Ureter (tissue), 1 donor: ENCODE measurements around the gene IQSEC2. TPM values are rescaled to one million over a fixed set of nuclear protein-coding genes. Genes with fewer than 3 reads are reported as not detected.

Experiments
- DNase-seq: peaks from one replicate; pipeline ENCODE4 v3.0.0-alpha.2; 2020; ENCODE audit warnings: low spot score
- total RNA-seq: library from RNA; stranded (reverse); gene quantifications from one replicate; pipeline ENCODE4 v1.2.4, GENCODE V29; 2023
- donor health status: DM: yes; HTN: yes; CAD: no.

IQSEC2 gene
- total RNA-seq, 1 donor from 2014 or later: 31.7 TPM

- DNase-seq: no peak
Observed at GRCh38 chrX:53244610-53245009, 36.8 kb downstream of the IQSEC2 start.

DNA sequence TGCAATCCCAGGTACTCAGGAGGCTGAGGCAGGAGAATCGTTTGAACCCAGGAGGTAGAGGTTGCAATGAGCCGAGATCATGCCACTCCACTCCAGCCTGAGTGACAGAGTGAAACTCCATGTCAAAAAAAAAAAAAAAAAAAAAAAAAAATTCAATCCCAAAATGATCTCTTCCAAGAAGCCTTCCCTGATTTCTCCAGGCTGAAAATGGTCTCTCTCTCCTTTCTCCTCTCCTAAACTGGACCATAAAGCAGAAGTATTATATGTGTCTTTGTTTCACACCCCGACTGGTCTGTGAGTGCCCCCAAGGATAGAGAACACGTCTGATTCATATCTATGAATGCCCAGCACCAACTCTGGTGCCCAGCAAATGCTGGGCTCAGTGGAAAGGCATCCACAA, 39.1 kb downstream of the IQSEC2 start:
- DNase-seq: no peak

DNA sequence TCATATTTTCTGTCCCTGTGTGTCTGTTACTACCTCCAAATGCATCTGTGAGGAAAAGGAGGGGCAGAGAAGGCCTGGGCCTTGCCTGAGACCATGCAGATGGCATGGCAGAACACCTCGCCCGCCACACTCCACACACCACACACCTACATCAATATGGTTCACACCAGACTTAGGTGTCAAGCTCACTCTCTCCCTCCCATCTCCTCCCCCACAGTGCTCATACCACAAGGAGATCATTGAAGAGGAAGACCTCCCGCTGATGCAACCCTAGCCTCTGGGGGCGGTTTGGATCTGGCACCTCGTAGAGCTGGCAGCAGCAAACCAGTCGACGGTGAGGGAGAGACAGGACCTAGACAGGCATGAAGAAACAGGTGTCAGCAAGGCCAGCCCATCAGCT, 39.8 kb downstream of the IQSEC2 start:
- DNase-seq: no peak

DNA sequence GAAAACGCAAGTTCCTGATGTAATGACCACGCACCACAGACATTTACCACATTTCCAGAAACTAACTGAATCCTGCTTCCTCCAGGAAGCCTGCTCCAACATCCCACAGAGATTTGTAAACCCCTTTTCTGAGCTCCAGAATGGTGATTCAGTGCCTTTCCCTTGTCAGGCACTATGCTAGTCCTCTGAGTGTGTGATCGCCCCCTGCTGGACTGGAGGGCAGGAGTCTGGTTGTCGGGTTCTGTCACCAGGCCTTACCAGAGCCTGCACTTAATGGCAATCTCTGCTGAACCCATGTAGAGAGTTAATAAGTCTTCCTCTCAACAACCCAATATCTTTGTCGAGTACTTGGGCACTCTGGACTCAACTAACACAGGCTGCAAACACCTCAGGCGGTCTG, 41.9 kb downstream of the IQSEC2 start:
- DNase-seq: no peak

GRCh38 chrX:53237056-53237455, 44.3 kb downstream of the IQSEC2 start:
- no peak for DNase-seq

DNA sequence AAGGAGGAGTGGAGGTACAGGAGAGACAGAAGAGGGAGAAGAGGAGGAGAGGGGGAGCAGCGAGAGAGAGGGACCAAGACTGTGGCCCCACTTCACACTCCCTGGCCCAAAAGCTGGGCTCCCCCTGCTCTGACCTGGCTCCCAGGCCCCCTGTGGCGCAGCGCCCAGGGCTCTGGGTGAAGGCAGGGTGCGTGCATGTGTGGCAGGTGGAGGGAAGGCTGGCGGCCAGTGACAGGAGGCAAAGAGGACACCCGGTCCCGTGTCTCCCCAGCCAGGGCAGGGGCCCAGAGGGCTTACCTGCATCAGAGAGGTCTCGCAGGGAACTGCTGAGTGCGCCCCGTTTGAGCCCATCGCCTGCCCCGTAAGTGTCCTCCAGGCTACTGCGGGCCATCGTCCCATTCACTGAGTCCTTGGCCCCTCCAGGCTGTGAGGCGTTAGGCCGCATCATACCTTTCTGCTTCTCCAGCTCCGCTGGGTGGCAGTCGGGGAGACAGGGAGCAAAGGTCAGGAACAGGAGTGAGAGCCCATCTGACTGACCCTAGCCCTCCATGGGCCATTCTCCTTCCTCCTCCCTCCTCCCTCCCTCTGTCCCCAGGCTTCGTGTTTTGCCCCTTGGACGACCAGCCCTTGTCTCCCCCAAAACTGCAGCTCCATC, 45.2 kb downstream of the IQSEC2 start:
- DNase-seq: no peak

DNA sequence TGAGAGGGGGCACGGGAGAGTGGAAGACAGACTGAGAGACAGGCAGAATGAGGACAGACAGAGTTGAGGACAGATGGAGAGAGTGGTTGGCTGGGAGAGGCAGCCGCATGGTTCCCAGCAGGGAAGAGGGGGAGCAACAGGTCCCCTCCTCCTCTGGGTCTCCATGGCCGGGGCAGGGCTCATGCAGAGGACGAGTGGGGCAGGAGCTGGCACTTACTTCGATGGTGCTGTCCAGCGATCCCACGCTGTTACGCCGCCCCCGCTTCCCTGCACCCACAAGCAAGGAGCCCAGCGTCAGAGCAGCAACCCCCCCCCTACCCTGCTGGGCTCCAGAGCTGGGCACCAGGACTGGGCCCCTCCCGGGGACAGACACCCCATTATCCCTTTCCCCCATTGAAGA, 45.8 kb downstream of the IQSEC2 start:
- no peak for DNase-seq

- DNase-seq: no peak
Observed at GRCh38 chrX:53234484-53234883, 46.9 kb downstream of the IQSEC2 start.

GRCh38 chrX:53233536-53233935, 47.8 kb downstream of the IQSEC2 start:
- DNase-seq: no peak

GRCh38 chrX:53230116-53230515, 51.3 kb downstream of the IQSEC2 start:
- DNase-seq: no peak

DNA sequence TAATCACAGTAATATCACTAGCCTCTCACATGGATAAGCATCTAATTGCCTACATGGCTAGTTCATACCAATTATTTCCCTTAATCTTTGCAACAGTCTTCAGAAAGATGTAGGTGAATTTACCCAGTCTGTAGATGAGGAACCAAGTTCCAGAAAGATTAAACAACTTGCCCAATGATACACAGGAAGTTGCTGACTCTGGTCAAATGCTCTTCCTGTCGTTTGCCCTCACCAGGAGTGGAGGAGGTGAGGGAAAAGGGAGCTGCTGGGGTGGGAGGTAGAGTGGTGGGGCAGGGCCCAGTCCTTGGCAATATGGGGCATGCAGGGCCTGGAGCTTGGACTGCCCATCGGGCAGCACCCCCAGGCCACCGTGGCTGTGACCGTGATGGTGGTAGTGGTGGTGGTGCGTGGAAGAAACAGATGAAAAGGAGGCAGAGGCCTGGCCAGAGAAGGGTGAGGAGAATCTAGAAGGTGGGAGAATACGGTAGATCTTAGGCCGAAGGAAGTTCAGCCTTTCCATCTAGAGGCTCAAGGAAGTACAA, 54.1 kb downstream of the IQSEC2 start:
- DNase-seq: no peak

GRCh38 chrX:53224860-53225797, 56.3 kb downstream of the IQSEC2 start, which contains the start of gene KDM5C:
KDM5C (minus strand) TSS chrX:53225207; CDS start chrX:53224889, 318 bp downstream.
- peak; percentile 95 for DNase-seq

DNA sequence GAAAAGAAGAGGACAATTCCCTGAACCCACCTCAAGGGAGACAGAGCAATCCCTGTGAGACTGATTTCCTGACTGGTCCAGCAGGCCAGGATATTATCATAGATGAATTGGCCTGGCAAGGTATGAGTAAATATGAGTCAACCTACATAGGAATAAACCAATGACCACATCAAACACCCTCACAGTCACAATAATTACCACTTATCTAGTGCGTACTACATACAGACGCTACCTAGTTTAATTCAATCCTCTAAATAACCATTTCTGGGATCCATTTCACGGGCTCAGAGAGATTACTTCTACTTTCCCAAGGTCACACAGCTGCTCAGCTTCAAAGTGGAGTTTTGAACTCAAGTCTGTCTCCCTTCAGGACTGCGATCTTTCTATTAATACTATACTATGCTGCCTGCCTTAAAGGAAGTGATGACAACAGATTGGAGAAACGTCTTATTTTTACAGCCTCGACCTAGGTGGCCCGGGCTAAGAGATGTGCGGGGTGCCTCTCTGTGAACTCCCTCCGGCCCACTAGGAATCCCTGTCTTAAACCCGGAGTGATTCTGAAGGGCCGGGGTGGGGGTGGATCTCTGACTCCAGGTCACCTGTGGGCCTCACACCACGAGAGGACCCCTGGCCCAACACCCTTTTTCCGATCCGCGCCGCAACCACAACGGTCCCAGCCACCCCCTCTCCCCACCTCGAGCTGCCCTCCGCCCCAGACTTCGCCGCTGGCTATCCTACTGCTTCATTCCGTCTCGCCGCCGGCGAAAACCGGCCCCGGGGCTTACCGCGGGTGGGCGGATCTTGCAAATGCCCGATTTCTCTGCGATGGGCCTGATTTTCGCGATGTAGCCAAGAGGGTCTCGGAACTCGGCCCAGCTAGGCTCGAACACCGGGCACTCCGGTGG, 57.2 kb downstream of the IQSEC2 start:
- DNase-seq: no peak

DNA sequence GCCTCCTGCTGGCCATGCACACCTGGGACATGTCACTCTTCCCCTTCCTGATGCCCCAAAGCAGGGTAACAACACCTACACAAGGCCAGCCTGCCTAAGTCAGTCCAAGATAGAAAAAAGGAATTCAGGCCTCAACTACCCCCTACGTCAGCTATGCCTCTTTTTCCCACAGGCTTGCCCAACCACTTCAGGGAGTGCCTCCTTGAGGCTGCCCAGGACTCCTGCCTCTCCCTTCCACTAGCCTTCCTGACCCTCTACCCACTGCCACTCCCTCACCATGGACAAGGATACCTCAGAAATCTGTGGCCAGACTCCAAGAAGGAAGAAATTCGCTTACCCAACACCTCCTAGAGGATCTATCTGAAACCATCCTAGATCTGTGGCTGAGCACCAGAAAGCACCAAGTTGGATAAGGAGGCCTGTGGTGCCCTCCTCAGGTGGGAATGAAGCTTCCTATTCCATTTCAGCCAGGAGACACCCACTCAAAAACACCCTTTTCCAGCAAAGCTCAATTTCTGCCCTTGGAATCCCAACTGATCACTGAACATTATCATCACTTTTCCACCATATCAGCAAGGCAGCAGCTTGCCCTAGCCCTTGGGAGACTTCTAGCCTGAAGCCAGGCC, 58.2 kb downstream of the IQSEC2 start:
- DNase-seq: no peak

Other genes starting within 250 kb of the IQSEC2 start
- 7.6 TPM for gene GPR173, start 232.8 kb downstream of the IQSEC2 start, total RNA-seq
- 74.8 TPM for gene TSPYL2, start 199.2 kb downstream of the IQSEC2 start, total RNA-seq
- 34.1 TPM for gene KANTR, start 187.4 kb downstream of the IQSEC2 start, total RNA-seq
- 163 TPM for gene KDM5C, start 56.4 kb downstream of the IQSEC2 start, total RNA-seq
- 76.4 TPM for gene SMC1A, start 141.1 kb upstream of the IQSEC2 start, total RNA-seq
- gene RIBC1, start 141.3 kb upstream of the IQSEC2 start, total RNA-seq: 1.2 TPM
- gene HSD17B10, start 152.8 kb upstream of the IQSEC2 start, total RNA-seq: 92.0 TPM